GM19035 (cell line): ENCODE data around the gene HMOX2.

Source experiments
- ATAC-seq: cut with Tn5 transposase; IDR thresholded peaks from one replicate; pipeline ENCODE4 v1.9.1; 2021; ENCODE audit not compliant: unreplicated experiment

HMOX2 gene

GRCh38 chr16:4522051-4522581, 45.9 kb downstream of the HMOX2 start:
- no peak for ATAC-seq

GRCh38 chr16:4523686-4524085, 47.5 kb downstream of the HMOX2 start:
- ATAC-seq, result no peak

GRCh38 chr16:4524571-4524970, 48.4 kb downstream of the HMOX2 start:
- ATAC-seq, result no peak

- ATAC-seq, result no peak
Observed at GRCh38 chr16:4525069-4525468, 48.9 kb downstream of the HMOX2 start.

DNA sequence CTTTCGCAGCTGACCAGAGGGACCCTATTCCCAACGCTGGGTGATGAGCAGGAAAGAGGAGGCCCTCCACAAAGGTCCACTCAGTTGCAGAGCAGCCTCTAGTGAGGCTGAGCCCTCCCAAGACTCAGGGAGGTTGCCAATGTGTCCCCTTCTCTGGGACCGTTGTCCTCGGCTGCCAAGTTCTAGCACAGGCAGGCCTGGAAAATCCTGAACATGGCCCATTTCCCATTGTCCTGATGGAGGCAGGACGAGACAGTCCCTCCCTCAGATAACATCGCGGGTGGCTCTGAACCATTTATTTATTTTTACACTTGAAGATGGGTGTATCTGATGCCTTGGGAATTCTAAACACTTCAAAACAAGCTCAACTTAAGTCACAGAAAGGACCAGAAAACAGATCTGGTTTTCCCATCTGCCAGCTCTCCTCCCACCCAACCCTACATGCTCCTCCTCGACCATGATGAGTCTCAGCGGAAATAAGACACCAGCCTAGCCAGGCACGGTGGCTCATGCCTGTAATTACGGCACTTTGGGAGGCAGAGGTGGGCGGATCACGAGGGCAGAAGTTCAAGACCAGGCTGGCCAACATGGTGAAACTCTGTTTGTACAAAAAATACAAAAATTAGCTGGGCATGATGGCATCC, 49.6 kb downstream of the HMOX2 start:
- no peak for ATAC-seq

- no peak for ATAC-seq
Observed at GRCh38 chr16:4529085-4530060, 53.2 kb downstream of the HMOX2 start.

GRCh38 chr16:4531811-4532210, 55.6 kb downstream of the HMOX2 start:
- no peak for ATAC-seq

GRCh38 chr16:4532238-4532637, 56.0 kb downstream of the HMOX2 start:
- ATAC-seq, result no peak

GRCh38 chr16:4533490-4533889, 57.3 kb downstream of the HMOX2 start:
- no peak for ATAC-seq

- no peak for ATAC-seq
Observed at GRCh38 chr16:4534151-4534790, 58.1 kb downstream of the HMOX2 start.

DNA sequence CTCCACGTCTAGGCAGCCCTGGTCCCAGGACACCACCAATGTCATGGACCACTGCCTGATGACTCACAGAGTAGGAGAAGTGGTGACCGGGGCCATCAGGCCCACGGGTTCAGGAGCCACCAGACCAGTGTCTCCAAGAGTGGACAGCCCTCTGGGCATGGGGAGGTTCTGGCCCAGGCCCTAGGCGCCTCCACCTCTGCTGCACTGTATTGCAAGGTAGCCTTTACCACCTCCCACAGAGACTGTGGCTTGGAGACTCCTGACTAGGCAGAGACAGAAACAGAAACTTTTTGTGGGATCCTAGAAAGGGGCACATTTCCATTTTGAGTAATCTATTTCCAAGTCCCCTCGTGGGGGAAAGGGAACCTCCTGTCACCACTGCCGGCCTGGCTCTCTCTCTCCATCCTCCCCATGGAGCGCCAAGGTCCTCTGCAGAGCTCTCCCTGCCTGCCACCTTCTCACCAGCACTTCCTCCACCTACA, 59.5 kb downstream of the HMOX2 start:
- no peak for ATAC-seq

- no peak for ATAC-seq
Observed at GRCh38 chr16:4536391-4537106, 60.4 kb downstream of the HMOX2 start.

DNA sequence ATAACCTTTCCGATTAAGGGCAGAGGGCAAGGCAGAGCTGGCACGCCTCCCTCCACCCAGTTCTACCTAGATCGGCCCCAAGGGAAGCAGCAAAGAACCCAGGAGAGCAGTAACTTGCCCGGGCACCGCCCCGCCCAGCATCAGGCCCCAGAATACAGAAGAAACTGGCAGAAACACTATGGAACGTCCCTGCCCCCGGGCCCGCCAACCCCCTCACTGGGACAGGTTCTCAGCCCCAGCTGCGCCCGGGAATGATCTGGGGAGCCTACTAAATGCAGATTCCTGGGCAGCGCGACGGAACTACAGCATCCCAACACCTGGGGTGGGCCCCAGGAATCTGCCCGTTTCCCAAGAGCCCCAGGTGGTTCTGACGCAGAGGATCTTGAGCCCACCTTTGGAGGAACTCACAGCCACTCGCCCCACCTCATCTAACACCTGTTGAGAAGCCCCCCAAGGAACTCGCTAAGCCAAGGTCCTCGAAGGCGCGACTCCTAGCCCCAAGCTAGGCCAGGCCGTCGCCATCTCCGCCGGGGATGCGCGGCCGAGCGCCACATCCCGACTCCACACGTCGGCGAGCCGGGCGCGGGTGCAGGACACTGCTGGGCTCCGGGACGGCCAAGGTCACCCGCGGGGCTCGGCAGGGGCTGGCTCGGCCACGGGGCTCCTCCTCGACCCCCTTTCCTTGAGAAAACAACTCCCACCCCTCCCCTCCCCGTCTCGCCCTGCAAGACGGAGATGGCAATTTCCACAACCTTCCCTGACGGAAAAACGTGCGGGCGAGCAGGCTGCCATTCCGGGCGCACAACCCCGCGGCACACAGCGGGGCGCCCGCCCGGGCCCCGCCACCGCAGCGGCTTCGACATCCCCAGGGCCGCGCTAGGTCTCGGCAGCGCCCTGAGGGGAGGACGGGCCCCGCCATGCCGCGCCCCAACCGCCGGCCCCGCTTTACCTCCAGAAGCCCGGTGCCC, 61.5 kb downstream of the HMOX2 start:
- peak; percentile 24 for ATAC-seq

- peak; percentile 73 for ATAC-seq
Observed at GRCh38 chr16:4538350-4539235, 62.4 kb downstream of the HMOX2 start, which contains the start of gene CDIP1. TSS of gene CDIP1 (minus strand) at chr16:4538773. CDS start at chr16:4514130, 24,643 bp downstream.

DNA sequence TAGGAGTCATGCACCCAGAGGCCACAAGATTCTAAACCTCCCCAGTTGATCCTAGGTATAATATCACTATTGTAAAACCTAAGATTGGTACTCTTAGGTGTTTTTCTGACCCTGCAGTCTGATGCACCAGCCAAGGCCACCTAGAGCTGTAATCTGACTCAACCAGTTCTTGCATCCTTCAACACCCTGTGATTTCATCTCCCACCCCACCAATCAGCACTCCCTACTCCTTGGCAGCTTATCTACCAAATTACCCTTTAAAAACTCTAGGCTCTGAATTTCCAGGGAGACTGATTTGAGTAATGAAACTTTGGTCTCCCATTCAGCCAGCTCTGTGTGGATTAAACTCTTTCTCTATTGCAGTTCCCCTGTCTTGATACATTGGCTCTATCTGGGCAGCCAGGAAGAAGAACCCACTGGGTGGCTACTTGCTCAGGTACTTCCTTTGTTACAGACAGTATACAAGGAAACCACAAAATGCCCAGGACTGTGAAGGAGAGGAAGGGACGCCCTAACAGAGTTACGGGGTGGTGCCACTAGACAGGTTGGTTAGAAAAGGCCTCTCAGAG, 63.6 kb downstream of the HMOX2 start:
- no peak for ATAC-seq

GRCh38 chr16:4544473-4544872, 68.3 kb downstream of the HMOX2 start:
- ATAC-seq, result no peak

GRCh38 chr16:4548124-4548523, 71.9 kb downstream of the HMOX2 start:
- no peak for ATAC-seq

DNA sequence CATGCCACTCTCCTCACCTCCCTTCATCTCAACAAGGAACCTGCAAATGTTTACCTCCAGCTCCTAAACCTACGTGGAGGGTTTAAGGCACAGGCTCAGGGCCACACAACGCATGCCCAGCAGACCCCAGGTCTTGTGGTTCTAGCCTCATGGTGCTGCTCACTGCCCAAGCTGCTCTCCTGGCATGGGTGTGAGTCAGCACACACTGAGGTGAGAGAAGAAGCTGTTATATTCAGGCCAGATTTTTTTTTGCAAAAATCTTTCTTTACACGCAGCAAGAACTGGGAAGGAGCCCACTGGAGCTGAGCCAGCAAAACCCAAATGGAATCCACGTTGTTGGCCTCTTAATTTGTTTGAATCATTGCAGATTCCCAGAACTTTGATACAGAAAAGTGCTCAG, 74.4 kb downstream of the HMOX2 start:
- no peak for ATAC-seq
